Measurements from ENCODE around the gene VPS4A.

DNA sequence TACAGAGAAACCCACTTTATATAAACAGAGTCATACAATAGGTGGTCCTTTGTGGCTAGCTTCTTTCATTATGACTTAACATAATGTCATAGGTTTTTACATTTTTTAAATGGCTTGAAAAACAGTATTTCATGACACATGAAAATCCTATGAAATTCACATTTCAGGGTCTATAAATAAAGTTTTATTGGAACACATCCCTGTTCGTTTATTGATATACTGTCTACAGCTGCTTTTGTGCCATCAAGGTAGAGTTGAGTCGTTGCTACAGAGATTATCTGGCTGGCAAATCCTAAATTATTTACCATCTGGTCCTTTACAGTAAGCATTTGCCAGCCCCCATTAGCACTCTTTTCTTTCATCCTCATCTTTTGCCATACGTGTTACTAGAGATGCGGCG, 2.3 kb downstream of the VPS4A start:
- TF ChIP-seq, protein P1, sequence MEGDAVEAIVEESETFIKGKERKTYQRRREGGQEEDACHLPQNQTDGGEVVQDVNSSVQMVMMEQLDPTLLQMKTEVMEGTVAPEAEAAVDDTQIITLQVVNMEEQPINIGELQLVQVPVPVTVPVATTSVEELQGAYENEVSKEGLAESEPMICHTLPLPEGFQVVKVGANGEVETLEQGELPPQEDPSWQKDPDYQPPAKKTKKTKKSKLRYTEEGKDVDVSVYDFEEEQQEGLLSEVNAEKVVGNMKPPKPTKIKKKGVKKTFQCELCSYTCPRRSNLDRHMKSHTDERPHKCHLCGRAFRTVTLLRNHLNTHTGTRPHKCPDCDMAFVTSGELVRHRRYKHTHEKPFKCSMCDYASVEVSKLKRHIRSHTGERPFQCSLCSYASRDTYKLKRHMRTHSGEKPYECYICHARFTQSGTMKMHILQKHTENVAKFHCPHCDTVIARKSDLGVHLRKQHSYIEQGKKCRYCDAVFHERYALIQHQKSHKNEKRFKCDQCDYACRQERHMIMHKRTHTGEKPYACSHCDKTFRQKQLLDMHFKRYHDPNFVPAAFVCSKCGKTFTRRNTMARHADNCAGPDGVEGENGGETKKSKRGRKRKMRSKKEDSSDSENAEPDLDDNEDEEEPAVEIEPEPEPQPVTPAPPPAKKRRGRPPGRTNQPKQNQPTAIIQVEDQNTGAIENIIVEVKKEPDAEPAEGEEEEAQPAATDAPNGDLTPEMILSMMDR (conservative IDR thresholded peaks at IDR 0.05): no peak
- no peak for TF ChIP-seq ZFX (IDR thresholded peaks at IDR 0.05)

Data from C4-2B (cell line).